T-helper 1 cell (primary cell): ENCODE results near the gene TMEM161B.
"Not testable (repeated sequence)": the region's sequence is repeated elsewhere in the genome, so short reads cannot be mapped to it uniquely, and the experiment has no call there.

ENCODE experiments used
- DNase-seq, 5 donors: peaks; one replicate each; pipeline ENCODE4 v3.0.0-alpha.2; 2012 to 2020

Gene TMEM161B

DNA sequence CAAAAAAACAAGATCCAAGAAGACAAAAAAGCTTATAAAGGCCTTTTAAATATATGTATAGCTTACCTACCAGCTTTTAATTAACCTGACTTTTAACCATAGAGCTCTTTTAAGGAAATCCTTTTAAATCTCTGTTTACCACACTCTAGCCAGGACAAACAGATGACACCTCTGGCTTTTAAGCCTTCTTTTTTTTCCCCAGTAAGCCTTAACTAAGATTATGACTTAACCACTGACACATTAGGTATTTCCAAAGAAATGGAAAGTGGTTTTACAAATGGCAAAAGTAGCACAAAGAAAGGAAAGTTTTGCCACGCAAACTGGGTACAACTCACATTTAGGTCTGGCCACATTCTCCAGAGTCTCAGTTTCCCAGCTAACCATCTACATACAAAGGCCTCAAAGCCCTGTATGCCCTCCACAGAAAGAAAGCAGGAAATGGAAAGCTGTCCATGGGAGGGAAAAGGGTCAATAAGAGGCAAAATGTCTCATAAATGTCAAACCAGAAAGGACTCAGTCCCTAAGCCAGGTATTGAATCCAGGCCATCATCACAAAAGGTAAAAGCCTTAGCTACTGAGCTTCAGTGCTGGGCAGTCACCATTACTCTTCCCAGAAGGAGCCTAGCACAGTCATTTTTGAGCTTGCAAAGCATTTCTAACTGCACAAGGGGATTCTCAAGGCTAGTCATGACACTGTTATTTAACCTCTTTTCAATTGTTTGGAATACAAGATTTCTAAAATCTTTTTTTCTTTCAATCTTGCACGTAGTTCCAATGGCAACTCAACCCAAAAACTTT lies 19.7 kb downstream of the TMEM161B start:
- no peak for DNase-seq

DNA sequence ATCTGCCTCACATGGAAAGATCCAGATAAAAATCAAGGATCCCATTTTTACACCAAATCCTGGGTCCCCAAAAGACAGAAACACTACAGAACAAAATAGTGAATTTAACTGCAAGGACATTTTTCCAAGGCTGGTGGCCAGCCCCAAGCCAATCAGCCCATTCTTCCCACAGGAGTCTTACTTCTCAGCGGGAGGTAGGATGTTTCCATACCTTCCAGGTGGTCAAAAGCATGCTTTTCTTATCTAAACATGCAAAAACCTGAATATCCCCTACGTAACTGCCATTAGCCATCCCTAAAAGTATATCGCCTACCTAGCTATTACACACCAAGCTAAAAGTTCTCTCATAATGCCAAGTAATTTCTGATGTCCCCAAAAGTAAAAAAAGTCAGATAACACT lies 20.6 kb downstream of the TMEM161B start:
- DNase-seq: no peak

- no peak for DNase-seq
Measured at GRCh38 chr5:88245893-88246244, 22.8 kb downstream of the TMEM161B start.

DNA sequence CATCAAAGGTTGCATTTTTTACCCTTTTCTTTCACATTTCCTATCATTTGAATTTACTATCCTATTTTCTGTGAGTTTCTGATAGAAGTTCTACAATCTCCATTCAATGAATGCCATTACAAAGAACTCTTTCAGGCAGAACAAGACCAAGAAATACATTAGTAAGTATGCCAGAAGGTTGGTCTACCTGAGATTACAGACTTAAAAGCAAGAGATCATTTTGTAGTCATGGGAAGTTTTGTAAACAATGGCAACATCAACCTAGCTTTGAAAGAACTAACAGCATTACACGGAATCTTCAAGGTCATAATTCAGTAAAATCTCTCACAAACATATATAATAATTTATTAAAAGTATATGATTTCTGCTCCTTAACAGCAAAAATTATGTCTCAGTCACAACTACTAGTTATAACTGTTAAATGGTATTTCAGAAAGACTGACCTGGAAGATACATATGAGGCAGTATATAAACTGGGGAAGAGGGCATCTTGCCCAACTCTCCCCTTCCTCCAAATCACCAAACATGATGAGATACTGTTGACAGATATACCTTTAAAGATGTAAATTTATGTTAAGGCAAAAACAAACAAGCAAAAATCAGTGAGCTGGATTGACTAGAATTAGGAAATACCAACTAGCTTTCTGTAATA lies 23.3 kb downstream of the TMEM161B start:
- DNase-seq: no peak

DNA sequence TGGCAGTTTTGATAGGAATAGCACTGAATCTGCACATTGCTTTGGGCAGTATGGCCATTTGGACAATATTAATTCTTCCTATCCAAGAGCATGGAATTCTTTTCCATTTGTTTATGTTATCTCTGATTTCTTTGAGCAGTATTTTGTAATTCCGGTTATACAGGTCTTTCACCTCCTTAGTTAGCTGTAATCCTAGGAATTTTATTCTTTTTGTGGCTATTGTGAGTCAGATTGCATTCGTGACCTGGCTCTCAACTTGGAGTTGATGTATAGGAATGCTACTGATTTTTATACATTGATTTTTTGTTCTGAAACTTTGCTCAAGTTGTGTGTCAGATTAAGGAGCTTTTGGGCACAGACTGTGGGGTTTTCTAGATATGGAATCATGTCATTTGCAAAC lies 24.0 kb downstream of the TMEM161B start:
- no peak for DNase-seq

GRCh38 chr5:88243493-88243892 lies 25.2 kb downstream of the TMEM161B start:
- not testable (repeated sequence) for DNase-seq

GRCh38 chr5:88238732-88239131 lies 29.9 kb downstream of the TMEM161B start:
- no peak for DNase-seq

- DNase-seq: no peak
Measured at GRCh38 chr5:88236866-88237642, 31.6 kb downstream of the TMEM161B start.

GRCh38 chr5:88235828-88236227 lies 32.8 kb downstream of the TMEM161B start:
- no peak for DNase-seq

DNA sequence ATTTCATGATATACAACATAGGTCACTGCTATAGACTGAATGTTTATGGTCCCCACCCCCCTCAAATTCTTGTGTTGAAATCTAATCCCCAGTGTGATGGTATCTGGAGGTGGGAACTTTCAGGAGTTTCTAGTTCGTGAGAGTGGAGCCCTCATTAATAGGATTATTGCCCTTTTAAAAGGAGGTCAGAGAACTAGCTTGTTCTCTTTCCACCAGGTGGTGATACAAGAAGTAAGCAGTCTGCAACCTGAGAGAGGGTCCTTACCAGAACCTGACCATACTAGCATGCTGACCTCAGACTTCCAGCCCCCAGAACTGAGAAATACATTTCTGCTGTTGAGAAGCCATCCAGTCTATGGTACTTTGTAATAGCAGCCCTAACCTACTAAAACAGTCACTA lies 33.3 kb downstream of the TMEM161B start:
- DNase-seq: no peak

GRCh38 chr5:88230546-88231066 lies 38.0 kb downstream of the TMEM161B start:
- no peak for DNase-seq

- DNase-seq: no peak
Measured at GRCh38 chr5:88226881-88227450, 41.7 kb downstream of the TMEM161B start.

- DNase-seq: no peak
Measured at GRCh38 chr5:88214655-88215054, 54.0 kb downstream of the TMEM161B start.

DNA sequence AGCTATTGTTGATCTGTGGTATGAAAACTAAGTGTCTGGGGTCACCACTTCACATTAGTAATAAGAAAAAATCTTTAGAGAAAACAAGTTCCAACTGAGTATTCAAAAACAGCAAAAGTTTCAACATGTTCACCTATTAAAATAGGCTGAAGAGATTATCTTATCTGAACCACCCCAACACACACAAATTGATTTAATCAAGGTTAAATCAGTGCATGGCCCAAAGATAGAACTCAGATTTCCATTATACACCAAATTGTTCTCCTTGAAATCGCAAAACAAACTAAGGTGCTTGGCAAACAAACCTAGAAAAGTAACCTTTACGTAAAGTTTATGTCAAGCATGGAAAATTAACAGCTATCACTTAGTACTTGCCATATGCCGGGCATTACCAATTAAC lies 61.1 kb downstream of the TMEM161B start:
- DNase-seq: no peak

DNA sequence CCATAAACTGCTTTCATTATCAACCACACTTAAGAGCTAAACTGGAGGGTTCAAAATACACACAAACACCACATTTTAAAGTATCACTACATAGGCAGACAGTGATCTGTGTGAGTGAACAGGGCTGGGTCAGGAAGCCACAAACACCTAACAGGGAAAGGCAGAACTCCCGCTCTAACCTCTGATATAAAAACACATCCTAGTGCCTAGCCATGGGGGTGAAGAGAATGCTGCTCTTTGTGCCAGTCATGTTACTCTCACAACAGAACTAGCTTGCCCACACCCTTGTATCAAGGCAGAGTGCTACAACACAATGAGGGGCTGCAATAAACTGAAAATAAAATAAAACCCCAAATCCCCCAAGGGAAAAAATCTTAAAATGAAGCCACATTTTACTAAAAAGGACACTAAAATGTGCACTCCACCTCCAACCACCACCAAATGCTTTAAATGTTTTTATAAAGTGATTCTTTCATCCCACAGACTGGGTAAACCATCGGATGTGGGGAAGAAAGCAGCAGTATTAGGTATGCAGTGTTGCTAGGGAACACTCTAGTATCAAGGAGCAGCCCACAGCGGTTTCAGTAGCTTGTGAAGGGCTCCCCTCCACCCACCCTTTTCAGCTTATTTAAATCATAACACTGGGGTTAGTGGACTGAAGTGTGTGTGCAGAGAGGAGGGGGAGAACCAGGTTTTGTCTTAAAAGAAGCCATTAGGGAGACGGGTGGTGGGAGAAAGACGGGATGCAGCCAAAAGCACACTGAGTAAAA lies 64.5 kb downstream of the TMEM161B start:
- DNase-seq: peak in 4 of 5 donors; percentile 24 to 46 (median 36)

GRCh38 chr5:88195636-88196035 lies 73.0 kb downstream of the TMEM161B start:
- DNase-seq: no peak

DNA sequence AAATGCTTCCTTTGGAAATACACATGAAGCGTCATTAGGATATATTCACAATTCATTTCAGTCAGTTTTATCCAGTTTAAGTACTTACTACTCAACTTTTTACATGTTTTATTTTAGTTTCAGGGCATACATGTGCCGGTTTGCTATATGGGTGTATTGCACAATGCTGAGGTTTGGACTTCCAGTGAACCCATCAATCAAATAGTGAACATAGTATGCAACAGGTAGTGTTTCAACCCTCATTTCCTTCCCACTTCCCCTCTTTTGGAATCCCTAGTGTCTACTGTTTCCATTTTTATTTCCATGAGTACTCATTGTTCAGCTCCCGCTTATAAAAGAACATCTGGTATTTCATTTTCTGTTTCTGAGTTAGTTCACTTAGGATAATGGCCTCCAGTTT lies 74.7 kb downstream of the TMEM161B start:
- DNase-seq: no peak

- DNase-seq: no peak
Measured at GRCh38 chr5:88190106-88190834, 78.4 kb downstream of the TMEM161B start.

DNA sequence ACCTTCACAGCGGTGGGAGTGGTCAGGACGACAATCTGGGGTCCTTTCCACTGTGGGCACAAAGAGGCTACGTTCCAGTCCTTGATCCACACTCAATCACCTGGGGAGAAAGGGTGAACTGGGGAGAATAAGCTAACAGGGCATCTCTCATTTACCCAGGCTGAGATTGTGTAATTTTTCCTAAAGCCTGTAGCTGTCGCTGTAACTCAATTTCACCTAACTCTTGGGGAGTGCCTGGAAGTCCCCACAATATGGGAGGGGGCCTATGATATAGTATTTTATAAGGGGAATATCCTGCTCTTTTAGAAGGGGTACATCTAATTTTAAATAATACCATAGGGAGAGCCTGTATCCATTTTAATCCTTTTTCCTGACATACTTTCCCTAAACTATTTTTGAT lies 79.2 kb downstream of the TMEM161B start:
- not testable (repeated sequence) for DNase-seq

DNA sequence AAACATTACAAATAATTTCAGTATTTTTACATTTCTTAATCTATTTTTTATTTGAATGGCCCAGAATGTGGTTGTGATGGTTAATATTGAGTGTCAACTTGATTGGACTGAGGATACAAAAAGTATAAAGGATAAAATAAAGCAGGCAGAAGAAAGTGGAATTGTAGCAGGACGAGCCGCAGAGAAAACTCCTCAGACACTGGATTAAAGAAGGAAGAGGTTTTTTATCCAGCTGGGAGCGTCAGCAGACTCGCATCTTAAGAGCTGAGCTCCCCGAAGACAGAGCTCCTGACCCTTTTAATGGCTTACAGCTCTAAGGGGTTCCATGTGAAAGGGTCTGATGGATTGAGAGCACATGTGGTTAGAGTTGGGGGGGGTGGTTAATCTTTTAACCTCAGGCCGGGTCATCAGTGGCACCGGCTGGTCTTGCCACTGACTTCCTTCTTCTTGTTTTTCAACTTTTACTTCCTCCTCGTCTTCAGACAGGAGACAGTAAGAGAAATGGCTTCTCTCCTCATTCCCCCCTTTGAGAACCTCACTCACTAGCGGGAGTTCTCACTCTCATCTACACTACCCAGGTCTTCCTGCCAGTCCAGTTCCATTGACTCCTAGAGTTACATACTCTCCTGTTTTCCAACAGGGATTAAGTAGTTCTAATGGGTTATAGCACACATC lies 80.0 kb downstream of the TMEM161B start:
- DNase-seq: no peak

DNA sequence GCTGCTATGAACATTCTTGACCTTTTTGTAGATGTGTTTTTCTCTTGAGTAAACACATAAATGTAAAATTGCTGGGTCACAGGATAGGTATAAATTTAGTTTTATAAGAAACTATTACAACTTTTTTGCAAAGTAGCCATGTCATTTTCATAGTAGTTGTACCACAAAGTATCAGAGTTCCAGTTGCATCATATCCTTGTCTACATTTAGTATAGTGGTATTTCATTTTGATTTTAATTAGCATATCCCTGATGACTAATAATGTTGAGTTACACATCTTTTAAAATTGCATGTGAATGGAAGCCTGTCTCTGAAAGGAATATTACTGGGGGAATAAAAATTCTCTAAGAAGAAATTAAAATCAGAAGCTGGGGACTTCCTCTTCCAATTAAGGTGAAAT lies 85.4 kb downstream of the TMEM161B start:
- peak in 1 of 5 donors; percentile 13 for DNase-seq
